ENCODE results near the gene CCP110. TPM values are rescaled to one million over a fixed set of nuclear protein-coding genes. Genes with fewer than 3 reads are reported as not detected.

The CCP110 gene
- total RNA-seq, 2 donors from 2014 or later = 8.2 to 11.1 TPM

- no peak for DNase-seq
Measured at GRCh38 chr16:19507867-19508266, 15.9 kb upstream of the CCP110 start.

GRCh38 chr16:19512297-19512696, 11.4 kb upstream of the CCP110 start:
- intact Hi-C loops (cut with DNase I) = no loop called here
- Histone ChIP-seq H3K27me3 (no peaks in the 10 kb centered on the region), H3K27ac (no peak overlapping the region), H3K4me1 (peaks cover 6% of the 10 kb centered on the region), H3K36me3 (no peaks in the 10 kb centered on the region), H3K9ac (ENCODE audit: low read depth in 2 of 2, low read length in 2 of 2) (no peak overlapping the region), H3K4me3 (no peak overlapping the region), H3K9me3 (no peaks in the 10 kb centered on the region)
- TF ChIP-seq CTCF (IDR thresholded peaks at IDR 0.05) = no peak
- no peak for DNase-seq

More at GRCh38 chr16:19507867-19508266, 15.9 kb upstream of the CCP110 start:
- no peak for TF ChIP-seq CTCF (IDR thresholded peaks at IDR 0.05)
- intact Hi-C loops (cut with DNase I) = loop anchor here (10.0 kb wide), 1 partner anchor 423 kb away; no protein-coding TSS in a partner anchor
- no peak overlapping the region for H3K27ac ChIP-seq
- H3K36me3 ChIP-seq = peaks cover 13% of the 10 kb centered on the region
- H3K9ac ChIP-seq (ENCODE audit: low read depth in 2 of 2, low read length in 2 of 2) = no peak overlapping the region
- no peaks in the 10 kb centered on the region for H3K27me3 ChIP-seq
- H3K4me3 ChIP-seq = no peak overlapping the region
- H3K4me1 ChIP-seq = no peaks in the 10 kb centered on the region
- no peaks in the 10 kb centered on the region for H3K9me3 ChIP-seq

- H3K27ac ChIP-seq = peak overlapping the region; percentile 51
- H3K4me3 ChIP-seq = no peak overlapping the region
- TF ChIP-seq CTCF (IDR thresholded peaks at IDR 0.05) = no peak
- no peak overlapping the region for H3K9ac ChIP-seq (ENCODE audit: low read depth in 2 of 2, low read length in 2 of 2)
- peak; percentile 36 for DNase-seq
- H3K9me3 ChIP-seq = no peaks in the 10 kb centered on the region
- intact Hi-C loops (cut with DNase I) = no loop called here
- peaks cover 6% of the 10 kb centered on the region for H3K4me1 ChIP-seq
- H3K27me3 ChIP-seq = no peaks in the 10 kb centered on the region
- no peaks in the 10 kb centered on the region for H3K36me3 ChIP-seq
Measured at GRCh38 chr16:19513377-19514053, 10.2 kb upstream of the CCP110 start.

- intact Hi-C loops (cut with DNase I) = no loop called here
- DNase-seq = no peak
- H3K27me3 ChIP-seq = no peaks in the 10 kb centered on the region
- peaks cover 6% of the 10 kb centered on the region for H3K4me1 ChIP-seq
- no peak overlapping the region for H3K4me3 ChIP-seq
- TF ChIP-seq CTCF (IDR thresholded peaks at IDR 0.05) = no peak
- H3K27ac ChIP-seq = peak overlapping the region; percentile 67
- no peaks in the 10 kb centered on the region for H3K36me3 ChIP-seq
- peak overlapping the region in 1 of 2 donors; percentile 62 for H3K9ac ChIP-seq (ENCODE audit: low read depth in 2 of 2, low read length in 2 of 2)
- no peaks in the 10 kb centered on the region for H3K9me3 ChIP-seq
Measured at GRCh38 chr16:19515757-19516156, 8.0 kb upstream of the CCP110 start.

GRCh38 chr16:19517424-19518089, 6.2 kb upstream of the CCP110 start:
- DNase-seq = no peak
- Histone ChIP-seq H3K27me3 (no peaks in the 10 kb centered on the region), H3K9me3 (no peaks in the 10 kb centered on the region), H3K4me3 (no peak overlapping the region), H3K27ac (peak overlapping the region; percentile 67), H3K9ac (ENCODE audit: low read depth in 2 of 2, low read length in 2 of 2) (no peak overlapping the region), H3K36me3 (no peaks in the 10 kb centered on the region), H3K4me1 (peaks cover 6% of the 10 kb centered on the region)
- no peak for TF ChIP-seq CTCF (IDR thresholded peaks at IDR 0.05)
- intact Hi-C loops (cut with DNase I) = no loop called here
